Activated T-helper 17 cell treated with anti-CD3 and anti-CD28 coated beads, Interleukin-2, amount 50 U/mL, for 72 hours (primary cell): ENCODE measurements around the gene SELENOO. TPM values are rescaled to one million over a fixed set of nuclear protein-coding genes. Genes with fewer than 3 reads are reported as not detected.

Source experiments
- ATAC-seq: fragments of 150-1000 bp; cut with Tn5 transposase; replicated peaks from 2 replicates; pipeline ENCODE4 v1.10.0; 2021; ENCODE audit warnings: mild to moderate bottlenecking, moderate library complexity
- H3K27ac Mint-ChIP-seq: one replicate; pipeline ENCODE4 v1.8.0; 2022; ENCODE audit warnings: mixed read lengths
- H3K27me3 Mint-ChIP-seq: one replicate; pipeline ENCODE4 v1.8.0; 2022; ENCODE audit warnings: mixed read lengths
- H3K36me3 Mint-ChIP-seq: one replicate; pipeline ENCODE4 v1.8.0; 2022; ENCODE audit warnings: low read depth, mild to moderate bottlenecking, mixed read lengths
- H3K4me1 Mint-ChIP-seq: one replicate; pipeline ENCODE4 v1.8.0; 2022; ENCODE audit warnings: mixed read lengths
- H3K4me3 Mint-ChIP-seq: one replicate; pipeline ENCODE4 v1.8.0; 2022; ENCODE audit warnings: mild to moderate bottlenecking, mixed read lengths
- H3K9me3 Mint-ChIP-seq: one replicate; pipeline ENCODE4 v1.8.0; 2022; ENCODE audit warnings: mixed read lengths
- total RNA-seq, 2 donors: library from RNA; stranded (reverse); gene quantifications; one replicate each; pipeline ENCODE4 v1.2.3, GENCODE V29; 2022

The SELENOO gene
- total RNA-seq, 2 donors from 2014 or later, result 16.5 to 26.7 TPM

GRCh38 chr22:50177537-50178470 is 23.0 kb upstream of the SELENOO start:
- H3K36me3 Mint-ChIP-seq, result no peaks in the 10 kb centered on the region
- H3K9me3 Mint-ChIP-seq, result no peaks in the 10 kb centered on the region
- no peak overlapping the region for H3K27ac Mint-ChIP-seq
- no peaks in the 10 kb centered on the region for H3K4me1 Mint-ChIP-seq
- H3K4me3 Mint-ChIP-seq, result no peak overlapping the region
- ATAC-seq, result no peak
- H3K27me3 Mint-ChIP-seq, result peaks cover 5% of the 10 kb centered on the region

DNA sequence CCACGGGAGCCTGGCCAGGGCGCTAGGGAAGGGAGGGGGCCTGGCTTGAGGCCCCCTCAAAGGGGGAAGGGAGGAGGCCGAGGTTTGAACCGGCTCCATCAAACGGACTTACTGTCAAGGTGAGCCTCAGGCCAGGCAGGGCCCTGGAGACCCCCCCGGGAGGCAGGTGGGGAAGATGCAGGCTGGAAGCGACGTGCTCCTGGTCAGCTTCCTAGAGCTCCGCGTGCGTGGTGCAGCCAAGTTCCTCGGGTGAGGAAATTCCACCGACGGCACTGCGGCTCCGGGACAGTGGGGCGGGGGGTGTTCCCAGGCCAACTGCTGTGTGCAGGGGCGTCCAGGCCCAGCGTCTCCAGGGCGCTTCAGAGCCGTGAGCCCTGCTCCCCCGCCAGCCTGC is 22.3 kb upstream of the SELENOO start:
- H3K27ac Mint-ChIP-seq, result no peak overlapping the region
- H3K9me3 Mint-ChIP-seq, result no peaks in the 10 kb centered on the region
- no peaks in the 10 kb centered on the region for H3K36me3 Mint-ChIP-seq
- H3K4me1 Mint-ChIP-seq, result no peaks in the 10 kb centered on the region
- H3K27me3 Mint-ChIP-seq, result peaks cover 5% of the 10 kb centered on the region
- ATAC-seq, result no peak
- no peak overlapping the region for H3K4me3 Mint-ChIP-seq

DNA sequence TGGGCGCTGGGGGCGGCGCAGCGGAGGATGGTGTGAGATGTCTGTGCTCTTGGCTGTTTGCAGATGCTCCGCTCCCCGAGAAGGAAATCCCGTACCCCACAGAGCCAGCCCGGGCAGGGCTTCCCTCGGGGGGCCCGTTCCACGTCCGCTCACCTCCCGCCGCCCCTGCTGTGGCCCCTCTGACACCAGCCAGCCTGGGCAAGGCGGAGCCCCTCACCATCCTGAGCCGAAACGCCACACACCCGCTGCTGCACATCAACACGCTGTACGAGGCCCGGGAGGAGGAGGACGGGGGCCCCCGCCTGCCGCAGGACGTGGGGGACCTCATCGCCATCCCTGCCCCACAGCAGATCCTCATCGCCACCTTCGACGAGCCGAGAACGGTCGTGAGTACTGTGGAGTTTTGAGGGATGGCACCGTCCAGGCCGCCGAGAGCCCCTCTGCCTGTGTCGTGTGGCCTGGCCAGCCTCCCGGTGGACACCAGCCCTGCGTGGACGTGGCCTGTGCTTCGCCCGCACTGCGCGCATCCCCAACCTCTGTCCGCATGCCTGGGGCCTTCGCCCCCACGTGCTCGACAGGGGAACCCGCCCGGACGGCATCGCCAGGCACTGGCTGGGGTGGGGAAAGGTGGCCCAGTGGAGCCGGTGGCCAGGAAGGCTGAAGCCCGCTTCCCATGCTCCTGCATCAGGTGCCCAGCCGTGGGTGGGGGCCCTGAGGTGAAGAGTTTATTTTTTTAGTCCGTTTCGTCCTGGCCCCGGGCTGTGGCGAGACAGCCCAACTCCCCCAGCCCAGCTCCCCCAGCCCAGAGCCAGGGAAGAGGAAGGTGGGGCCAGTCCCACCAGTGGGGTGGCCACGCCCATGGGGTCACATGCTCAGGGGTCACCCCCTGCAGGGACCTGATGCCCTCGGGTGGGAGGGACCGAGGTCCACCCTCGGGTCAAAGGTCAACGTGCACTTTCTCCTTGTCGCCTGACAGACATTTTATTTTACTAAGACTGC is 21.6 kb upstream of the SELENOO start:
- no peak overlapping the region for H3K27ac Mint-ChIP-seq
- no peaks in the 10 kb centered on the region for H3K36me3 Mint-ChIP-seq
- ATAC-seq, result no peak
- H3K4me1 Mint-ChIP-seq, result no peaks in the 10 kb centered on the region
- H3K27me3 Mint-ChIP-seq, result peaks cover 5% of the 10 kb centered on the region
- H3K4me3 Mint-ChIP-seq, result no peak overlapping the region
- H3K9me3 Mint-ChIP-seq, result no peaks in the 10 kb centered on the region

DNA sequence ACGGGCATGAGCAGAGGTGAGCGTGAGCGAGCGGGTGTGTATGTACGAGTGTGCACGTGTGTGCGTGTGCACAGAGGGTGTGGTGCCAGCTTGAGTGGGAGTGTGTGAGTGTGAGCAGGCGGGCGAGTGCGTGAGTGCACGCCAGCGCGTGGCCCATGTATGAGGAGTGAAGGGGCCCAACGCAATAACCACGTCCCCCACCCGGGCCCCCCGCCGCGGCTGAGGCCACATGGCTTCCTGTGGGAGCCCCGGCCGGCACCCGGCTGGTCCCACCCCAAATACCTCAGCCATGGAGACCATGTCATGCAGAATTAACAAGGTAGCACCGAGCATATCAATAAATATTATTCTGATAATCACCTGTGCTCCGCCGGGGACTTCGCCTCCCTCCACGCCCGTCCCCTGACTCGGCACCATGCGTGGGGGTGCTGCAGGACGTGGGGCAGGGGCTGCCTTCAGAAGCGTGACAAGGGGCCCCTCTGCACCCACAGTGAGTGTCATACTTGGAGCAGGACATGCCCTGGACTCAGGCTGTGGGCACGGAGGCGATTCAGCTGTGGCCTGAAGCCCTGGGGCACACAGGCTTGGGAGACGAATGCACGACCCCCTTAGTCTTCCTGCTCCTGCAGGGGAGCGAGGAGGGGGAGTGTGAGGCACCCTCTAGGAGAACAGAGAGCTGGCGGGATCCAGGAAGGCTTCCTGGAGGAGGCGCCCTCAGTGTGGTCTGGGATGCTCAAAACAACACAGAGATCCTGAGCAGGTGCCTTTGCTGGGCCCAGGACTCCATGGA is 20.7 kb upstream of the SELENOO start:
- Mint-ChIP-seq H3K27ac (no peak overlapping the region), H3K27me3 (peaks cover 5% of the 10 kb centered on the region), H3K36me3 (no peaks in the 10 kb centered on the region), H3K4me3 (no peak overlapping the region), H3K9me3 (no peaks in the 10 kb centered on the region), H3K4me1 (no peaks in the 10 kb centered on the region)
- ATAC-seq, result no peak

GRCh38 chr22:50180727-50181521 is 19.9 kb upstream of the SELENOO start:
- Mint-ChIP-seq H3K27ac (no peak overlapping the region), H3K36me3 (no peaks in the 10 kb centered on the region), H3K9me3 (no peaks in the 10 kb centered on the region), H3K4me1 (no peaks in the 10 kb centered on the region), H3K4me3 (no peak overlapping the region), H3K27me3 (peaks cover 5% of the 10 kb centered on the region)
- no peak for ATAC-seq

DNA sequence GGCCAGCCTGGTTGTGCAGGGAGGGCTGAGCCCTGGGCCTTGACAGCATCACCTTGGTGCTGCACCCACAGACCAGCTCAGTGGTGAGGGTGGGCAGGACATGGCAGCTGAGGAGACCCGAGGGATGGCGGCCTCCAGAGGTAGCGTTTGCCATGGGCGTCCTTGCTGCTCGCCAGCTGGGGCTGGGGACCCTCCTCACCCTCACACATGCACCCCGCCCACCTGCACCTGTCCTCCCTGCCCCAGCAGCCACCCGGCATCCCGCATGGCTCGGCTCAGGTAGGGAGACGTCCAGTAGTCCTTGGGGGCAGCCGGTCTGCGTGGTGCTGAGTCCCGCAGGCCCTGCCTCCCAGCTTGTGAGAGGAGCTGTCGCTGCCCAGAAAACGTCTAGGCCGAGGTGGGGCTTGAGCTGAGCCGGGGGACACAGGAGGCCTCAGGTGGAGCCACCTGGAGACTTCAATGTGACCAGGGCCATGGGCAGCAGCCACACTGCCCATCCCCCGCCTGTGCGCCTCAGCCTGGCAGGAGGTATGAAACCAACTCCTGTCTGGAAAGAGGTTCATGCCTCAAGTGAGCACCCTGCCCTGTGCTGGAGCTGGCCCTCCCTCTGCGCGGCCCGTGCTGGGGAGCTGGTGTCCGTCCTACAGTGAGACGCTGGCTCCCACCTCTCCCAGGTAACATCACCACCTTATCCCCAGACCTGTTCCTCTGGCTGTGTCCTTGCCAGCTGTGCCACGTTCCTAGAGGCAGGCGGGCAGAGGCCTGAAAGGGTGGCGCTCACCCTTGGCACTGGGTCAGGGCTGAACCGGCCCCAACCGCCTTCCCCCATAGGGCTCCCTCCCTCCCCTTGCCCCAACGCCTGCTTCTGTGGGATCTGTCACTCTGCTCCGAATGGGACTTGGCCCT is 18.4 kb upstream of the SELENOO start:
- Mint-ChIP-seq H3K27ac (no peak overlapping the region), H3K4me3 (no peak overlapping the region), H3K9me3 (no peaks in the 10 kb centered on the region), H3K36me3 (peaks cover 5% of the 10 kb centered on the region), H3K27me3 (peaks cover 5% of the 10 kb centered on the region), H3K4me1 (no peaks in the 10 kb centered on the region)
- ATAC-seq, result no peak

GRCh38 chr22:50183141-50183971 is 17.5 kb upstream of the SELENOO start:
- no peaks in the 10 kb centered on the region for H3K4me1 Mint-ChIP-seq
- ATAC-seq, result no peak
- no peak overlapping the region for H3K4me3 Mint-ChIP-seq
- H3K9me3 Mint-ChIP-seq, result no peaks in the 10 kb centered on the region
- no peak overlapping the region for H3K27ac Mint-ChIP-seq
- peaks cover 5% of the 10 kb centered on the region for H3K36me3 Mint-ChIP-seq
- peaks cover 5% of the 10 kb centered on the region for H3K27me3 Mint-ChIP-seq

GRCh38 chr22:50184004-50184901 is 16.6 kb upstream of the SELENOO start:
- peaks cover 5% of the 10 kb centered on the region for H3K36me3 Mint-ChIP-seq
- peak overlapping the region; percentile 66 for H3K4me3 Mint-ChIP-seq
- no peaks in the 10 kb centered on the region for H3K9me3 Mint-ChIP-seq
- no peaks in the 10 kb centered on the region for H3K4me1 Mint-ChIP-seq
- ATAC-seq, result no peak
- H3K27ac Mint-ChIP-seq, result no peak overlapping the region
- peaks cover 5% of the 10 kb centered on the region for H3K27me3 Mint-ChIP-seq

DNA sequence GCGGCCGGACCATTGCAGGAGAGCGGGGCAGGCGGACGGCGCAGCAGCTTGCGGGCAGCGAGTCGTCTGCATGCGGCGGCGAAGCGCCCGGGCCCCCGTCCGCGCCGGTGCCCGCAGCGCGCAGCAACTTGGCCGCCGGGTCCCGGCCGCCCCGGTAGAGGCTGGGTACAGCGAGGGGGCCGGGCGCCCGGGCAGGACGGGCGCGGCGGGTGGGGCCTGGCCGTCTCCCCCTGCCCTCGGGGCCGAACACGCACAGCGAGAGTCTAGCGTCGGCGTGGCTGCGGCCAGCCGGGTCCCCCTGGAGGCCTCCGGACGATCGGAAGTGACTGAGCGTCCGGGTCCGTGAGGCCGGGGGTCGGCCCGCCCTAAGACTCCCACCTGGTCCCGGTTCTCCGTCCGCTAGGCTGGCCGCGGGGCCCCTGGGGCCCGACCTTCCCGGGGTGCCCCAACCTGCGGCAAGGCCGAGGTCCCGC is 15.9 kb upstream of the SELENOO start:
- Mint-ChIP-seq H3K4me3 (peak overlapping the region; percentile 67), H3K4me1 (no peaks in the 10 kb centered on the region), H3K27me3 (no peaks in the 10 kb centered on the region), H3K9me3 (no peaks in the 10 kb centered on the region), H3K27ac (peak overlapping the region; percentile 54), H3K36me3 (peaks cover 5% of the 10 kb centered on the region)
- ATAC-seq, result no peak

GRCh38 chr22:50185375-50186087 is 15.3 kb upstream of the SELENOO start, which contains the start of gene TRABD:
TRABD (plus strand) TSS chr22:50185913; CDS start chr22:50193061, 7,148 bp downstream.
- Mint-ChIP-seq H3K4me3 (peak within 1 kb of the TSS; percentile 90), H3K4me1 (no peaks in the 10 kb centered on the region), H3K27ac (peak within 1 kb of the TSS; percentile 95), H3K27me3 (no peaks in the 10 kb centered on the region), H3K9me3 (no peaks in the 10 kb centered on the region), H3K36me3 (peaks cover 5% of the 10 kb centered on the region)
- peak; percentile 86 for ATAC-seq
